Measurements from ENCODE around the gene NBEA. TPM values are rescaled to one million over a fixed set of nuclear protein-coding genes. Genes with fewer than 3 reads are reported as not detected.

NBEA gene
- polyA plus RNA-seq, 2 of the 4 experiments (the other 2 are of a cell fraction) = 3.5 to 11.8 TPM

DNA sequence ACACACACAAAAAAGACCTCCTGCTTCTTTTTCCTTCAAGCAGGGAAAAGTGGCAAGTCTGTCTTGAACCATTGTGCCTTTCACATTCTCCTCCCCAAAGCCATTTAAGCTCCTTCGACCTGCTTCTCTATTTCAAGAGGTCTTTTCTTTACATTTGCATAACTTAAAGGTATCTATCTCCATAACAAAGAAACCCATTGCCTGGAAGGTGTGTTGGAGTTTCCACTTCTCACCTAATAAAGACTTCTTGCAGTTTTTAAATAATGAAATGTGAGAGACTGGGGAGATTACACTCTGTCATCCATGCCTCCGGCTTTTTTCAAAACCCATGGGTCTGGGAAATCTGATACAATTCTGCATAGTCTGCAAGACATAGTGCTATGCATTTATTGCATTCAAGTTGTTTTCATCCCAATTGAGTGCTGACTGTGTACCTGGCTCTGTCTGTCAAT, 41.8 kb upstream of the NBEA start:
- Histone ChIP-seq H3K4me3 (no peak overlapping the region), H3K27ac (no peak overlapping the region), H3K4me2 (no peak overlapping the region), H3K9me3 (no peaks in the 10 kb centered on the region), H3K4me1 (no peaks in the 10 kb centered on the region)
- no peak for FAIRE-seq
- 76% methylated on average over 2 of the region's 2 CpGs for WGBS (ENCODE audit: missing lambda C conversion rate)
- ChIA-PET POLR2A (no interaction called here), CTCF (no interaction called here)
- no peak for ATAC-seq
- DNase-seq (ENCODE audit: low read depth in 1 of 2, low spot score in 1 of 2) = no peak
- TF ChIP-seq FOXS1 (CRISPR knock-in tag; IDR thresholded peaks at IDR 0.05) = no peak
- TF ChIP-seq CBX2 (IDR thresholded peaks at IDR 0.05; ENCODE audit: borderline replicate concordance, low read depth) = no peak
- no peak for TF ChIP-seq REST (IDR thresholded peaks at IDR 0.05)
- TF ChIP-seq MAZ (IDR thresholded peaks at IDR 0.05; ENCODE audit: borderline replicate concordance, low read depth, low read length) = no peak
- no peak for TF ChIP-seq PHF8 (IDR thresholded peaks at IDR 0.05; ENCODE audit: borderline replicate concordance, low read depth)
- TF ChIP-seq SREBF2 (IDR thresholded peaks at IDR 0.05) = no peak
- no peak for TF ChIP-seq RARB (CRISPR knock-in tag; IDR thresholded peaks at IDR 0.05)

DNA sequence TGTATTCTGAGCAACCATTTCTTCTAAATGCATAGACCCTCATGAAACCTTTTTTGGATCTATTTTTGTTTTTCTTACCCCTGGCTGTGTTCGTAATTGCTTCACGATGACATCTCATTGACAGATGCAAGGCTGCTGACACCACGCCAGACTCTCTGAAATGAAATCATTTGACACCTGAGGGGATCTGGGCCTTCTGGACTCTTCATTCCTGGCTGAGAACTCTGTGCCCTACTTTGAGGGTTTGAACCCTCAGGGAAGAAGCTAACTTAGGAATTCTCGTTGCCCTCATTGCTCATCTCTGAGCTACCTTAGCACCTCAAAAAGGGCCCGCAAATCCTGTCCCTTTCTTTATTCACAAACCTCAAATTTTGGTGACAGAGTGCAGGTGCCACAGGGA, 40.5 kb upstream of the NBEA start:
- FAIRE-seq (no peak), ATAC-seq (no peak)

GRCh38 chr13:34911159-34911558, 30.9 kb upstream of the NBEA start:
- Histone ChIP-seq H3K27ac (no peak overlapping the region), H3K4me3 (no peak overlapping the region), H3K4me1 (no peaks in the 10 kb centered on the region), H3K4me2 (no peak overlapping the region), H3K9me3 (no peaks in the 10 kb centered on the region)
- no peak for TF ChIP-seq KDM1A (IDR thresholded peaks at IDR 0.05; ENCODE audit: low read depth)
- TF ChIP-seq MAFK (IDR thresholded peaks at IDR 0.05; ENCODE audit: partially characterized antibody) = peak; percentile 61
- no peak for TF ChIP-seq ELK1 (IDR thresholded peaks at IDR 0.05; ENCODE audit: low read depth, low read length)
- FAIRE-seq (no peak), DNase-seq (ENCODE audit: low read depth in 1 of 2, low spot score in 1 of 2) (no peak), ATAC-seq (no peak)
- POLR2A ChIA-PET = no interaction called here
- 84% methylated on average over 2 of the region's 2 CpGs for WGBS (ENCODE audit: missing lambda C conversion rate)
- CTCF ChIA-PET = interaction anchor here (1.2 kb wide), 1 partner anchor 21 kb away, joined by 3 read pairs; no protein-coding TSS in a partner anchor

More for the DNA sequence above, 40.5 kb upstream of the NBEA start:
- Histone ChIP-seq H3K4me2 (no peak overlapping the region), H3K9me3 (no peaks in the 10 kb centered on the region), H3K27ac (no peak overlapping the region), H3K4me3 (no peak overlapping the region), H3K4me1 (no peaks in the 10 kb centered on the region)
- no peak for TF ChIP-seq EP300 (IDR thresholded peaks at IDR 0.05)
- no peak for TF ChIP-seq RFX5 (IDR thresholded peaks at IDR 0.05)
- TF ChIP-seq SREBF2 (IDR thresholded peaks at IDR 0.05) = no peak
- TF ChIP-seq PHF8 (IDR thresholded peaks at IDR 0.05; ENCODE audit: borderline replicate concordance, low read depth) = no peak
- TF ChIP-seq E2F6 (IDR thresholded peaks at IDR 0.05; ENCODE audit: borderline replicate concordance, low read depth) = no peak
- TF ChIP-seq FOXS1 (CRISPR knock-in tag; IDR thresholded peaks at IDR 0.05) = no peak
- no peak for TF ChIP-seq HDAC2 (IDR thresholded peaks at IDR 0.05)
- WGBS (ENCODE audit: missing lambda C conversion rate) = 75% methylated on average over 5 of the region's 5 CpGs
- ChIA-PET POLR2A (no interaction called here), CTCF (no interaction called here)
- DNase-seq (ENCODE audit: low read depth in 1 of 2, low spot score in 1 of 2) = no peak

DNA sequence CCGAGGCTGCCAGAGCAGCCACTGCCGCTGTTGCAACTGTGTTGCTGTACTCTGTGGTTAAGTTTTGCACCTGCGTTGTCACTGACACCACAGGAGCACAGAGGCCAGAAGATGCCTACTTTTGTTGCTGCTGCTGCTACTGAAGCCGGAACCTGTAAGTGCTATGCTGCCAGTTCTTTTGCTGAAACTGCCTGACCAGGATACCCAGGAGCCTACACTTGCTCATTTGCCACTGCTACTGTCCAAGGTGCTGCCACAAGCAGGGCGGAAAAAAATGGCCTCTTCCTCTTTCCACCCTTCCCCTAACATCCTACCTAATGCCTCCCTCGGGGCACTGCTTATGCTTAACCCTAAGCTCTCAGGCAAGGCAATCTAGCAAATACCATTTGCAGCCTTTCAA, 29.0 kb upstream of the NBEA start:
- Histone ChIP-seq H3K9me3 (no peaks in the 10 kb centered on the region), H3K4me3 (no peak overlapping the region), H3K4me2 (no peak overlapping the region), H3K4me1 (no peaks in the 10 kb centered on the region), H3K27ac (no peak overlapping the region)
- DNase-seq (ENCODE audit: low read depth in 1 of 2, low spot score in 1 of 2) = peak in 1 of 2 experiments; percentile 4
- ATAC-seq = peak in 1 of 2 experiments; percentile 47; a peak in 1 of 6 replicates
- FAIRE-seq = no peak
- 69% methylated on average over 6 of the region's 6 CpGs for WGBS (ENCODE audit: missing lambda C conversion rate)
- ChIA-PET CTCF (no interaction called here), POLR2A (no interaction called here)
- TF ChIP-seq REST (IDR thresholded peaks at IDR 0.05) (peak; percentile 89), KDM1A (IDR thresholded peaks at IDR 0.05; ENCODE audit: low read depth) (no peak)

All from A549 (cell line).